Heart right ventricle (tissue), 16 donors: ENCODE results near the gene ZBTB6. TPM values are rescaled to one million over a fixed set of nuclear protein-coding genes. Genes with fewer than 3 reads are reported as not detected.

ENCODE experiments used
- ATAC-seq, 8 donors: fragments of 200-7000 bp; cut with Tn5 transposase; one replicate each; pipeline ENCODE4 v1.9.1; 2020; ENCODE audit warnings: mild to moderate bottlenecking in 8 of 8, moderate library complexity in 8 of 8, moderate number of reproducible peaks in 1 of 8
- DNase-seq, 2 donors: peaks; one replicate each; pipeline ENCODE4 v3.0.0-alpha.2; 2020
- H3K27ac ChIP-seq, 10 donors: fragments of 200-600 bp; sonication (generic) in 2 of 10; one replicate each; pipeline versions ENCODE4 v1.5.0 to v1.8.0; 2020 to 2022; ENCODE audit warnings: mild to moderate bottlenecking in 3 of 10
- H3K27me3 ChIP-seq, 7 donors: fragments of 200-600 bp; one replicate each; pipeline ENCODE4 v1.8.0; 2021 to 2022; ENCODE audit warnings: mild to moderate bottlenecking in 2 of 7
- H3K36me3 ChIP-seq, 9 donors: fragments of 200-600 bp; sonication (generic) in 1 of 9; one replicate each; pipeline versions ENCODE4 v1.5.0 to v1.8.0; 2020 to 2022; ENCODE audit warnings: mild to moderate bottlenecking in 2 of 9
- H3K4me1 ChIP-seq, 9 donors: fragments of 200-600 bp; sonication (generic) in 1 of 9; one replicate each; pipeline versions ENCODE4 v1.5.0 to v1.8.0; 2020 to 2022; ENCODE audit warnings: mild to moderate bottlenecking in 4 of 9
- H3K4me3 ChIP-seq, 10 donors: fragments of 200-600 bp; sonication (generic) in 2 of 10; one replicate each; pipeline versions ENCODE4 v1.5.0 to v1.8.0; 2020 to 2022; ENCODE audit warnings: mild to moderate bottlenecking in 7 of 10, moderate library complexity in 2 of 10
- H3K9me3 ChIP-seq, 11 donors: fragments of 200-600 bp in 10 of 11; sonication (generic) in 2 of 11; one replicate each; pipeline versions ENCODE4 v1.5.0 to v1.8.0; 2013 to 2022; ENCODE audit warnings: mild to moderate bottlenecking in 2 of 11, control low read depth in 1 of 11, moderate library complexity in 1 of 11
- CTCF ChIP-seq, 9 donors: fragments of 200-600 bp; sonication (generic) in 2 of 9; IDR thresholded peaks; one replicate each; pipeline versions ENCODE4 v1.5.0 to v1.8.0; 2021 to 2022; ENCODE audit warnings: antibody characterized with exemption in 9 of 9, mild to moderate bottlenecking in 5 of 9, moderate library complexity in 1 of 9
- WGBS, 2 donors: extraction: QIAGEN DNeasy Blood & Tissue Kit; methylation state at CpG; one replicate each; pipeline ENCODE4 v1.1.7; 2013; ENCODE audit warnings: inconsistent platforms in 1 of 2; 5-methylcytosine and 5-hydroxymethylcytosine counted together
- intact Hi-C, 10 donors: fragments of 100-400 bp; cut with DNase I; formaldehyde crosslinking; loops; one replicate each; pipeline versions ENCODE4 v1.11.1 to v1.14.2; 2022
- polyA plus RNA-seq, 2 donors: library from polyadenylated mRNA; stranded (reverse); fragments of 200-250 nt; gene quantifications; one replicate each; pipeline ENCODE4 v1.2.3, GENCODE V29; 2013
- total RNA-seq, 10 donors: library from RNA; stranded (reverse); fragmentation: NEBNext Ultra II Directional in 3 of 10; extraction: Animal tissue kit (Norgen Biotek cat#: 25700) in 3 of 10; gene quantifications; one replicate each; pipeline versions ENCODE4 v1.2.1 to v1.2.4, GENCODE V29; 2021 to 2023
- donor health status: Arrhythmogenic right ventricular cardiomyopathy.
- donor health status: ischemic (EF 13 %, LVEDD 7.1; RV severe dilation, severe dysfunction).
- donor health status: healthy with polysubstance abuse.
- donor health status: DM: no; HTN: yes; CAD: no.
- donor health status: DM: no; HTN: no; CAD: no.
- donor health status: ischemic (EF 25% LVEDD 6.9; RV normal size, moderate dysfunction).
- donor health status: ischemic (EF 25% LVEDD 5.7; RV mildly dilated, moderate dysfunction).
- donor health status: healthy.
- donor health status: DM: yes; HTN: yes; CAD: no.
- donor health status: Ischemic cardiomyopathy.
- donor health status: ischemic (EF 35%, LVEDD 5.7; RV mildly dilated, moderate dysfunction).
- donor health status: nonischemic (EF 11% LVEDD 7.7; RV severe dilation, severe dysfunction).
- donor health status: DM: yes; HTN: yes; CAD: no.
- donor health status: PGD.
- donor health status: ischemic (EF 29% LVEDD 5.4; RV normal size, mild dysfunction).
- donor health status: nonischemic (EF 23%, LVEDD 6.1; RV moderate dilation, normal function).

ZBTB6 gene
- total and polyA plus RNA-seq, 12 donors: 2.2 to 7.0 (median 5.7) TPM

GRCh38 chr9:122904823-122905710 lies 8.1 kb downstream of the ZBTB6 start, which contains the start of gene RC3H2:
Gene RC3H2 (minus strand): TSS chr9:122905359. CDS start chr9:122897509, 7,850 bp downstream.
- TF ChIP-seq CTCF (IDR thresholded peaks at IDR 0.05): no peak
- intact Hi-C loops: loop anchor here in 5 of 10 donors (1.0 to 10.0 kb wide), 6 partner anchors 26 to 90 kb away; partner anchors contain the start of genes RABGAP1 (in 2 of the 5) and ZBTB26 (in 1 of the 5)
- ATAC-seq: peak; percentile 97 to 99 (median 99)

GRCh38 chr9:122904466-122904822 lies 8.7 kb downstream of the ZBTB6 start:
- Histone ChIP-seq H3K27ac (peak overlapping the region; percentile 89 to 98 (median 94)), H3K4me3 (peak overlapping the region; percentile 73 to 99 (median 86)), H3K36me3 (peaks cover 0 to 18% (median 0%) of the 10 kb centered on the region in 9 donors), H3K9me3 (no peaks in the 10 kb centered on the region), H3K27me3 (no peaks in the 10 kb centered on the region), H3K4me1 (peaks cover 5 to 55% (median 46%) of the 10 kb centered on the region in 9 donors)
- TF ChIP-seq CTCF (IDR thresholded peaks at IDR 0.05): no peak
- intact Hi-C loops: loop anchor here in 4 of 10 donors (5.0 to 10.0 kb wide), 4 partner anchors 73 to 90 kb away; no protein-coding TSS in a partner anchor
- 0% methylated on average over 8 of the region's 8 CpGs for WGBS, 2 donors
- DNase-seq (no peak), ATAC-seq (peak; percentile 9 to 58 (median 32))

More at GRCh38 chr9:122904823-122905710, 8.1 kb downstream of the ZBTB6 start, which contains the start of gene RC3H2:
- peak; percentile 93 to 99 for DNase-seq
- no peaks in the 10 kb centered on the region for H3K27me3 ChIP-seq
- WGBS, 2 donors: 0% methylated on average over 75 to 77 of the region's 77 CpGs
- peak within 1 kb of the TSS; percentile 89 to 98 (median 94) for H3K27ac ChIP-seq
- peaks cover 5 to 49% (median 40%) of the 10 kb centered on the region in 9 donors for H3K4me1 ChIP-seq
- peak within 1 kb of the TSS; percentile 73 to 99 (median 86) for H3K4me3 ChIP-seq
- peaks cover 0 to 24% (median 0%) of the 10 kb centered on the region in 9 donors for H3K36me3 ChIP-seq
- H3K9me3 ChIP-seq: no peaks in the 10 kb centered on the region

- no peak for ATAC-seq
- Histone ChIP-seq H3K4me3 (peak overlapping the region in 1 of 10 donors; percentile 48), H3K27me3 (no peaks in the 10 kb centered on the region), H3K9me3 (no peaks in the 10 kb centered on the region), H3K27ac (peak overlapping the region in 3 of 10 donors; percentile 13 to 83 (median 37)), H3K36me3 (peaks cover 0 to 31% (median 0%) of the 10 kb centered on the region in 9 donors), H3K4me1 (peaks cover 5 to 78% (median 57%) of the 10 kb centered on the region in 9 donors)
- intact Hi-C loops: loop anchor here in 4 of 10 donors (5.0 to 10.0 kb wide), 4 partner anchors 77 to 94 kb away; no protein-coding TSS in a partner anchor
- DNase-seq: no peak
- 44 to 63% methylated on average over 2 of the region's 2 CpGs for WGBS, 2 donors
- TF ChIP-seq CTCF (IDR thresholded peaks at IDR 0.05): no peak
Observed at GRCh38 chr9:122900791-122901190, 12.3 kb downstream of the ZBTB6 start.

DNA sequence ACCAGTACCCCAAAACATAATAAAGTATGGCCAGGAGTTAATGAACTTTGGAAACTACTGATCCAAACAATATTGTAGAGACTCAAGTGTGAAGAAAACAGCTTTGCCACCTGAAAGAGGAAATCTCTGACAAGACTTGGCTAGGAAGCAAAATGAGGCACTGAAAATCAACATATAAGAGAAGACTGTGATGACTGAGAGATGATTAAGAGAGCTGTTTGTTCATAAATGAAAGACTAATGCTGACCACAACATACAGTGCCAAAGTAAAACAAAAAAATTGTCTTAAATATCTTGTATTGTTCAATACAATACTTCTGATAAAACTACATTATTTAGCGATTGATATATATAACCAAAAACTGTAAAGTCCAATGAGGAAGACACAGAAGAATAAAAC lies 15.2 kb downstream of the ZBTB6 start:
- Histone ChIP-seq H3K4me3 (no peak overlapping the region), H3K27ac (no peak overlapping the region), H3K4me1 (peaks cover 1 to 62% (median 43%) of the 10 kb centered on the region in 9 donors), H3K9me3 (no peaks in the 10 kb centered on the region), H3K27me3 (no peaks in the 10 kb centered on the region), H3K36me3 (peaks cover 0 to 59% (median 7%) of the 10 kb centered on the region in 9 donors)
- ATAC-seq: no peak
- 97 to 100% methylated on average over 1 of the region's 1 CpG for WGBS, 2 donors
- intact Hi-C loops: no loop called here
- no peak for DNase-seq
- TF ChIP-seq CTCF (IDR thresholded peaks at IDR 0.05): no peak
